CD4-positive, alpha-beta T cell treated with Interleukin-4 for 1 hour (primary cell): ENCODE results near the gene CDC14A.

Experiments used
- DNase-seq, 2 donors: peaks; one replicate each; pipeline ENCODE4 v3.0.0-alpha.2; 2020 to 2022

CDC14A gene

GRCh38 chr1:100499194-100499811 is 147.0 kb downstream of the CDC14A start:
- no peak for DNase-seq

DNA sequence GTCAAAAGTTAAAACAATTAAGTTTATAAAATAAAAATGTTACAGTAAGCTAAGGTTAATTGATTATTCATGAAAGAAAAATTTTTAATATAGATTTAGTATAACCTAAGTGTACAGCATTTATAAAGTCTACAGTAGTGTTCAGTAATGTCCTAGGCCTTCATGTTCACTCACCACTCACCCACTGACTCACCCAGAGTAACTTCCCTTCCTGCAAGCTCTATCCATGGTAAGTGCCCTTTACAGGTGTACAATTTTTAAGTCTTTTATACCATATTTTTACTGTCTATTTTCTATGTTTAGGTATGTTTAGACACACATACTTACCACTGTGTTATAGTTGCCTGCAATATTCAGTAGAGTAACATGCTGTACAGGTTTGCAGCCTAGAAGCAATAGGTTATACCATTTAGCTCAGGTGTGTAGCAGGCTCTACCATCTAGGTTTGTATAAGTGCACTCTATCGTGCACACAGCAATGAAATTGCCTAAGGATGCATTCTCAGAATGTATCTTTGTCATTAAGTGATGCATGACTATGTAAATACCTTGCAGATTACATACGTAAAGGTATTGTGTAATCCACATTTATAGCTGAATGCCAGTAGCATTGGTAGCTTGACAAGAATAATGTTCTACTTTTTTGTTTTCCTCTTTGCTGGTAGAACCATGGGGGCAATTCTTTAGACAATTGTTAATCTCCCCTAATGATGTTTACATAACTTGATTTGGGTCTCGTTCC is 149.9 kb downstream of the CDC14A start:
- no peak for DNase-seq

DNA sequence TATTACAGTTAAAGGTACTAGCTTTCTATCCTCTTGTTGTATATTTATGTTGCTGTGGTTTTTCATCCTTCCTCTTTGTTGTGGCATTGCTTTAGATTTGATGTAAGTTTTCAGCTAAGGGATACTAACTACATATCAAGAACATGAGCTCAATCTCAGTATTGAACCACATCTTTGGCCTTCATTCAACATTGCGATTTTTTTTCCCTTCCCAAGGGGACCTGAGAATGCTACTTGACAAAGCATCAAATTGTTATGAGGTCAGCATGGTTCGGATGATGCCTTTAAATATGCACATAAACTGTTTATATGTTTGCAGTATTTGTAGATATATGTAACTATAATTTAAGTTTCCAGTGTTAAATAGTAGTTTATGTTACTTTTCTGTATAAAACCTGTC is 153.9 kb downstream of the CDC14A start:
- no peak for DNase-seq

GRCh38 chr1:100510451-100510850 is 158.1 kb downstream of the CDC14A start:
- no peak for DNase-seq

GRCh38 chr1:100511058-100511457 is 158.8 kb downstream of the CDC14A start:
- DNase-seq: no peak

- no peak for DNase-seq
These were observed 159.5 kb downstream of the CDC14A start for GRCh38 chr1:100511773-100512172.

DNA sequence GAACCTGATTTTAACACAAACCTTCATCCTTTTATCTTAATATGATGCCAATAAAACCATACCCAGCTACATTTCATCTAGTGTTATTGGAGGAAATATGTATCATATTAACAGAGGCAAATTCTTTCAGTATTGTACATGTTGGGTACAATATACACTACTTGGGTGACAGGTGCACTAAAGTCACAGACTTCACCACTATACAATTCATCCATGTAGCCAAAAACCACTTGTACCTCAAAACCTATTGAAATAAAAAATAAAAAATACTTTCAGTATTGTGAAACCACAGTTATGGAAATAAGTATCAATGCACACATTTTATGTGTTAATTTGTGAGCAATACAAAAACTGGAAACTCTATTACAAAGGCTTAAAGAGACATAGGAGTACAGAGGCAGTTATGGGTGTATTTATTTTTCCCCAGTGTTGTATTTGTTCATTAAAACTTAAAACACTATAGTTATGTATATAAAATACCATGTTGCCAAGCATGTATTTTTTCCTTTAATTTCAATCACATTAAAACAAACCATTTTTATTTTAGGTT is 160.6 kb downstream of the CDC14A start:
- no peak for DNase-seq

DNA sequence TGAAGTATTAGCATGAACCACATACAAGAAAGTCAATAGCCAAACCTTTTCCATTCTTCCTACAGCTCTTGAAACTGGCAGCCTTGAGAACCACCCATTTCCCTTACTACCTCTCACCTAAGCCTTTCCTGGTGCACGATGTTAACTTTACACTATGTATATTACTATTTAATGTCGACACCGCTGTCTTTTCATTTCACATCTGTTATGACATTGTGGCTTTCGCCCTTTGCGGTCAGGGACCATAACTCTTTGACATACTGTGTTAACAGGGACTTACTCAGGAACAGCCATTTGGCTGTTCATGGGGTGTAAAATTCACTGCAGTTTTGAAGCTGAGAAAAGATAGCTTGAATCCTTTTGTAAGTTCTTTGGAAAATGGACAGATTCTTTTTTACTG is 164.6 kb downstream of the CDC14A start:
- no peak for DNase-seq

- DNase-seq: no peak
These were observed 165.2 kb downstream of the CDC14A start for GRCh38 chr1:100517515-100517914.

GRCh38 chr1:100518023-100518422 is 165.7 kb downstream of the CDC14A start:
- no peak for DNase-seq

GRCh38 chr1:100523038-100523652 is 170.8 kb downstream of the CDC14A start:
- no peak for DNase-seq

GRCh38 chr1:100524355-100524754 is 172.0 kb downstream of the CDC14A start:
- no peak for DNase-seq

DNA sequence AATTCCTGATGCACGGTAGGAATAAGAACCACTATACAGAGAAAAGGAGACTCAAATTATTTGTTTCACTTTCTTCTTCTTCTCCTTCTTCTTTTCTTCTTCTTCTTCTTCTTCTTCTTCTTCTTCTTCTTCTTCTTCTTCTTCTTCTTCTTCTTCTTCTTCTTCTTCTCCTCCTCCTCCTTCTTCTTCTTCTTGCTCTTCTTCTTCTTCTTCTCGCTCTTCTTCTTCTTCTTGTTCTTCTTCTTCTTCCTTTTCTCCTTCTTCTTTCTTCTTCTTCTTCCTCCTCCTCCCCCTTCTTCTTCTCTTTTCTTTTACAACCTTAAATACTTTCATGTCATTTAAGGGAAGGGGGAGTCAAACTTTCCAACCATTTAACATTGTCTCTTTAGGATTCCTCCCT is 174.6 kb downstream of the CDC14A start:
- no peak for DNase-seq

- no peak for DNase-seq
These were observed 176.6 kb downstream of the CDC14A start for GRCh38 chr1:100528871-100529270.

DNA sequence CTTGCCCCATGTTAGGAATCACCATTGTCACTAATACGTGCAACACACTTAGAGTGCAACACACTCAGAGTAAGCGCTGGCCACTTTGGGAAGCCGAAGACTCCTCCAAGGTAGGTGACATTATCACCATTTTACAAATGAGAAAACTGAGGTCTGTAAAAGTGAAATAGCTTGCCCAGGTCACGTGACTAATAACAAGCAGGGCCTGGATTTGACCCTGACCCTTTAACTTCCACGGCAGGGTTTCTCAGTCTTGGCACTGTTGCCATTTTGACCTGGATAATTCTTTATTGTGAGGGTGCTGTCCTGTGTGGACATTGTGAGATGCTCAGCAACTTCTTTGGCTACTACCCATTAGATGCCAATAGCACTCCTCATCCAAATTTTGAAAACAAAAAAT is 177.8 kb downstream of the CDC14A start:
- DNase-seq: no peak

DNA sequence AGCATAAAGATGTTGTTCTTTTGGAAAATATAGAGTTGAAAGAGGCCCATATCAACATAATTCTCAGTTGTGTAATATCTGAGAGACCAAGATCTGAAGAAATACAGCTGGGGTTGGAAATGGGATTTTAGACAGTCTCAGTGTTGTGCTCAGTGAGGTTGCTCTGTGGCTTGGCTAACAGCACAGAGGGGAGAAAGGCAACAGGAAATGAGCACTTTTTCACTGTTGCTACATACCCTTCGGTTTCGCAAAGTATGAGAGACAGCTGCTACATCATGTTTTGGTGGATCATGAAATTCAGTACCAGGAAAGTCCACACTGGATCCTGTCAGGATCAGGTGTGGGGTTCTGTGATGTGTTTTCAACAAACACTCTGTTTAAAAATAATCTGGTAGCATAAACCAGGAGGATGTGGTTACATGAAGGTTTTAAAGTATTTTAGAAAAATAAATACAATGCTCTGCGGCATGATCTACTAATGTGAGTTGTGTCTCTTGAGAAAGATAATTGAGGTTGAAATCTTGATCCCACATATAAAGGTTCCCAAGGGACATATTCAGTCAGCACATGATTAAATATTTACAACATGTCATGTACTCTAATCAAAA is 178.7 kb downstream of the CDC14A start:
- DNase-seq: peak; percentile 33 to 54

GRCh38 chr1:100532645-100533044 is 180.3 kb downstream of the CDC14A start:
- no peak for DNase-seq

- no peak for DNase-seq
These were observed 183.0 kb downstream of the CDC14A start for GRCh38 chr1:100535264-100535663.

- DNase-seq: no peak
These were observed 183.7 kb downstream of the CDC14A start for GRCh38 chr1:100536031-100536430.

GRCh38 chr1:100538913-100539835 is 186.9 kb downstream of the CDC14A start:
- peak; percentile 17 to 20 for DNase-seq

DNA sequence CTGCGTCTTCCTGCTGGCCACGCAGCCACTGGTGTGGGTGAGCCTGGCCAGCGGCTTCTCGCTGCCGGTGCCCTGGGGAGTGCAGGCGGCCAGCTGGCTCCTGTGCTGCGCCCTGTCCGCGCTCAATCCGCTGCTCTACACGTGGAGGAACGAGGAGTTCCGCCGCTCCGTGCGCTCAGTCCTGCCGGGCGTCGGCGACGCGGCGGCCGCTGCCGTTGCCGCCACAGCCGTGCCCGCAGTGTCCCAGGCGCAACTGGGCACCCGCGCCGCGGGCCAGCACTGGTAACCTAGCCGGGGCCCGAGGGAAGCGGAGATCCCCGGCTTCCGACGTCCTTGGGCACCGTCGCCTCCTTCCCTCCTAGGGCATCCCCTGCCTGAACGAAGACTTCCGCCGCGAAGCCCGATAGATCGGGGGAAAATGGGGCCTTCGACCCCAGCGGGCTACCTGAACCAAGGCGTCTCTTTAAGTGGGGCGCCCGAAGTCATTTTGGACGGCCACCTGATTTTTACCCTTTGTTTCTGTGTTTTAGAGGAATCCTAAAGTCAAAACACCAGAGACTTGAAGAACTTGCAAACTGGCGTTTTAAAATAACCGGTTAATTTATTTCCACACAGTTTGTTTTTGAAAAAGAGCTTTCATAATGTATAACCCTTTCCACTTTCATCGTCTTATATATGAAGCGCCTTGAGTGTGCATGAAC is 187.7 kb downstream of the CDC14A start:
- peak in 1 of 2 donors; percentile 14 for DNase-seq

DNA sequence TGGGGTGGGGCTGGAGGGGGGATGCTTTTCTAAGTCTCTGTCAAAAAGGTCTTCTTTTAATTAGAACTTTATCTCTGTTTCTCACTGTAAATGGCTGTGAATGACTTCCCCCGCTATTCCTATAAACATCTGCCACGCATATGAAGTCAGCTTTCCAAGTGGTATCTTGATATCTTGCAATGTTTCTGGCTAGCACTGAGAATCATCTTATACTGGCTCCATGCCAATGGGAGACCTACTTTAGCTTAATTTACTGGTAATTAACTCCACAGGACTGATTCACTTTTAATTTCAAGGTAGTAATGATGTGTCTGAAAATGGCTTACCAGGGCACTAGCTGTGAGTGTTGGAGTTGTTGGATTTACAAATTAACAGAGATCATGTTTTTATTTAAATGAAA is 190.0 kb downstream of the CDC14A start:
- DNase-seq: no peak
